Measurements from ENCODE around the gene LOXL1.

LOXL1 gene

GRCh38 chr15:73926219-73927002 is at the start of gene LOXL1:
TSS of gene LOXL1 (plus strand) at chr15:73926462. CDS start at chr15:73926784, 322 bp downstream.
- peak; percentile 83 for DNase-seq (ENCODE audit: low read depth)
- no peak for TF ChIP-seq CTCF (IDR thresholded peaks at IDR 0.05; ENCODE audit: insufficient read depth, low read depth, low read length, missing control alignments)
- H3K4me3 ChIP-seq (ENCODE audit: low read length) = peak within 1 kb of the TSS; percentile 52

- peak; percentile 56 for DNase-seq (ENCODE audit: low read depth)
- no peak for TF ChIP-seq CTCF (IDR thresholded peaks at IDR 0.05; ENCODE audit: insufficient read depth, low read depth, low read length, missing control alignments)
- no peak overlapping the region for H3K4me3 ChIP-seq (ENCODE audit: low read length)
Observed at GRCh38 chr15:73879426-73879825, 46.8 kb upstream of the LOXL1 start.

- no peak for DNase-seq (ENCODE audit: low read depth)
- no peak overlapping the region for H3K4me3 ChIP-seq (ENCODE audit: low read length)
- no peak for TF ChIP-seq CTCF (IDR thresholded peaks at IDR 0.05; ENCODE audit: insufficient read depth, low read depth, low read length, missing control alignments)
Observed at GRCh38 chr15:73881579-73882320, 44.5 kb upstream of the LOXL1 start.

- TF ChIP-seq CTCF (IDR thresholded peaks at IDR 0.05; ENCODE audit: insufficient read depth, low read depth, low read length, missing control alignments) = no peak
- H3K4me3 ChIP-seq (ENCODE audit: low read length) = no peak overlapping the region
- peak; percentile 13 for DNase-seq (ENCODE audit: low read depth)
Observed at GRCh38 chr15:73882761-73883419, 43.4 kb upstream of the LOXL1 start.

- no peak for TF ChIP-seq CTCF (IDR thresholded peaks at IDR 0.05; ENCODE audit: insufficient read depth, low read depth, low read length, missing control alignments)
- H3K4me3 ChIP-seq (ENCODE audit: low read length) = no peak overlapping the region
- no peak for DNase-seq (ENCODE audit: low read depth)
Observed at GRCh38 chr15:73884159-73884558, 42.1 kb upstream of the LOXL1 start.

- no peak for DNase-seq (ENCODE audit: low read depth)
- H3K4me3 ChIP-seq (ENCODE audit: low read length) = no peak overlapping the region
- TF ChIP-seq CTCF (IDR thresholded peaks at IDR 0.05; ENCODE audit: insufficient read depth, low read depth, low read length, missing control alignments) = no peak
Observed at GRCh38 chr15:73885954-73886700, 40.1 kb upstream of the LOXL1 start.

Measured in epithelial cell of esophagus (primary cell).